HG03442 (cell line): ENCODE results near the gene AHDC1.

Source experiments
- ATAC-seq: cut with Tn5 transposase; IDR thresholded peaks from one replicate; pipeline ENCODE4 v1.9.1; 2021; ENCODE audit warnings: mild to moderate bottlenecking, moderate library complexity; ENCODE audit not compliant: unreplicated experiment

Gene AHDC1

DNA sequence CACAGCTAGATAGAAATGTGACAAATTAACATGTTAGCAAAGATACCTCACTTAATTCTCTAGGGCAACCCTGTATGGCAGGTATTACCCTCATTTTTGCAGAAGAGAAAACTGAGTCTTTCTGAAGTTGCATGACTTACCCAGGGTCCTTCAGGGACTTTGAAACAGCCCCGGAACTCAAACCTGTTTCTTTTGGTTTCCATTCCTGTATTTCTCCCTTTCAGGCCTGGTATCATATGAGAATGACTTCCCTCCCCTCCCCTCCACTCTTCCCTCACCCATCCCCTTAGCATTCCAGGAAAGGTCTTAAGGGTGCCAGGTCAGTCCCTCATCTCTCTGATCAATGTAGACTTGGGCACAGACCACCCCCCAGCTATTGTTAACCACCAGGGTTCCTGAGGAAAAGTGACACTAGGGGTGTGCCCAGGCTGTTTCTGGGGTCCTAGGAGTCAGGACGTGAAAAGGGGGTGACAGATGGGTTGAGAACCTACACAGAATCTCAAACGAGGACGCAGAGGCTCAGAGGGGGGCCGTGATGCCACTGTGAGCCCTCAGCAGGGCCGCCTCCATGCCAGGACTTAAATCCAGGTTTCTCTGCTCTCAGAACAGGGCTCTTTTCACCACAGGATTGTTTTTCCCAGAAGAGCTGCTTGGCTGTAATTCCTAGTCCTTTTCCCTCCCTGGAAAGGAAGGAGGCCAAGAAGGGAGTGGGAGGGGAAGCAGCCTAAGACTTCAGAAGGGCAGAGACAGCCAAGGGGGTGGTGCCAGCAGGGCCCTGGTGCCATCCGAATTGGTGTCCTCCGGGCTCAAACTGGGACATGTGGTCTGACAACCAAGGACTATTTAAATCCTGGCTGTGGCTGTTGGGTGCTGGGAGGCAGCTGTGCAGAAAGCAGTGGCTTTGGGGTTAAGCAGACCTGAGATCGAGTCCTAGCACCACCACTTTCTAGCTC is 111.9 kb downstream of the AHDC1 start:
- no peak for ATAC-seq

DNA sequence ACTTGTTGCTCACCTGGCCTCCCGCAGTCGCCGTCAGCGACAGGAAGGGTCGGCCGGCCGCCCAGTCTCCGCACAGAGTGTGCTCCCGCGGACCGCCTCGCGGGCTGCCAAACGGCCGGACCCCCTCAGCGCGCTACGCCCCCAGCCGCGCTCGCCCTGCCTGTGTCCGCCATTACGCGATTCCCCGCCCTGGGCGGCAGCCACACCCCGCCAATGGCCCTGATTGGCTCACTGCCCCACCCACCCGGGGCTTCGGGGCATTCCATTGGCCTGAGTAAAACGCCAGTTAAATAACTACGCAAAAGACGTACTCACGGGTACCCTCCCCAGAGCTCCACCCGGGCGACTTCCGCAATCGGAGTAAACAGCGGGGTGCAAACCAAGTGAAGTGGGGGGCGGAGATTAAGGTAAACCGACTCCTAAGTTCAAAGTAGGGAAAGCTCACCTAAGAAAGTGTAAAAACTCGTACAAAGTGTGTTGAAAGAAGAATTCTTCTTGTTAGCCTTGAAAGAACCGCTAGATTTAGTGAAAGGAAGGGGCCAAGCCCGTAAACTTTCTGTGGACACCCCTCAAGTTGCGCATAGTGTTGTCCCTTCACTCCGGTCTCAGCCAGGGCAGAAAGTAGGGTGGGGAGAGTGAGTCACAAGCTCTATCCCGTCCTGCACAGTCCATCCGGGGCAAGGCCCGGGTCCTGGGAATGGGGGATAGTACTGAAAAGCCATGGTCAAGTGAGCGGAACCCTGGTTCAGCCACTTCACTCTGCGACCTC is 113.8 kb downstream of the AHDC1 start, which contains the start of gene WASF2:
TSS of gene WASF2 (minus strand) at position 195 of the 769 bp plus-strand sequence. CDS start 61,277 bp downstream, outside the sequence.
- peak; percentile 78 for ATAC-seq

DNA sequence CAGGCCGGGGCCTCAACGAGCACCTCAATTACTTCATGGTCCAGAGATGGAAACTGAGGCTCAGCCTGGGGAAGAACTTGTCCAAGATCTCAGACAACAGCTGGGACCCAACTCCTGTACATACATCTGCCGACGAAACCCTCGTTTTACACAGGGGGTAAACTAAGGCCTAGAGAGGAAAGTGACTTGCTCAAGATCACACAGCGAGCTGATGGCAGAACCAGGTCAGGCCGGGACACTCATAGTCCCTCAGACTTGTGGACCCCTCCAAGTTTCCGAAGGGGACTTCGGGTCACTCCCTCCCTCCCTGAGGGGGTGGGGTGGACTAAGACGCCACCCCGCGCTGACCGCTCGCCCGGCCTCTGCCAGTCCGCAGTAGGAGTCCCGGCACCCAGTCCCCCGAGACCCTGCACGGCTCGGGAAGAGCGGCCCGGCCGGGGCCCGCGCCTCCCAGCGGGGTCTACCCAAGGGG is 114.4 kb downstream of the AHDC1 start:
- peak; percentile 11 for ATAC-seq

DNA sequence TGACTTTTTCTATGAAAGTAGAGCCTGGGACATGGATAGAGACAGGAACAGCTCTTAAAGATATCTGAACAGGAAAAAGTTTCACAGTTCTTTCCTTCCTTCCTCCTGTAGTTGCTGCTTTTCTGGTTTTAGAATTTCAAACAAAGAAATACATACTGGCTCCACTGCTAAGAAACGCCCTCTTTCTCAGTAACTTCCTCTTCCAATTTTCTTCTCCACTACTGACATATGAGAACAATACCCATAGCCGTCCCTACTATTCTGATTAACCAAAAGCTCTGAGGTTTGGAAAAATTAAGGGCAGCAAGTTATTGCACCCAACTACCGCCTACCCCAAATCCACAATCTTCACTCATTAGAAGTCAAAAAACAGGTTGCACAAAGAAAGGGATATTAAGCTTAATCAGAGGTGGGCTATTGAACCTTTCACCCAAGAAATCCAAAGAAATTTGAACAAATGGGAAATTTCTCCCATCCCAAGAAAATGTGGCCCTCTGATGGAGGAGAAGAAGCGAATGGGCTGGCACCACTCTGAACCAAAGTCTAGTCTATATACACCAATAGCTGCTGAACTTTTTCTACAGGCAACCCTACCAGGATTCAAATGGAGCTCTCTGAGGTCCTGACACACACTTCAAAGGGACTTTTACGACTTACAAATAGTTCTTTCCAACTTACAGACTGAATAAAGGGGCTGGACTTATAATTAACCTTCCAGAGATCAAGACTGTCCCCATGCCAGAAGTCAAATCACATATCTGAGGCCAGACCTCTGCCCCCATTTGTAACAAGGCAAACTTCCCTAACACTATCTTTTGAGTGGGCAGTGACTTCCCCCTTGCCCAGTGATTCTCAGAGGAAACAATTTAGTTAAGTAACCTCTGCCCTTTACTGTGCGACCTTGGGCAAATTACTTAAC is 115.7 kb downstream of the AHDC1 start:
- ATAC-seq: no peak

DNA sequence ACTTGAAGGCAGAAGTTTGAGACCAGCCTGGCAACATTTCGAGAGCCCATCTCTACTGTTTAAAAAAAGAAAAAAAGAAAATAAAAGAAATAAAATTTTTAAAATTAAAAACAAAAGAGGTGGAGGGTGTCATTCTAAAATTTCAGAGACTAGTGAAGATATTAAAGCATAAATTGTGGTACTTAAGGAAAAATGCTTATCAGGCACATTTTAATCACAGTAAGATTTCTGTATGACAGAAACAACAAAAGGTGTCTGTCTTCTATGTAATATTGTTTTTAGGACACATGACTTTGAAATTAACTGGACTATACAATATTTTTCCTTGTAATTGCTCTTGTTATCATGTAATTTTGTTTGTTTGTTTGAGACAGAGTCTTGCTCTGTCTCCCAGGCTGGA is 118.6 kb downstream of the AHDC1 start:
- no peak for ATAC-seq
